Prostate gland (tissue), 2 donors: ENCODE results near the gene INPP5F. TPM values are rescaled to one million over a fixed set of nuclear protein-coding genes. Genes with fewer than 3 reads are reported as not detected.

ENCODE experiments used
- DNase-seq: peaks from one replicate; pipeline ENCODE4 v3.0.0-alpha.2; 2019; ENCODE audit warnings: low spot score
- H3K27ac ChIP-seq, 2 donors: fragments of 200-600 bp; sonication (generic); 2 replicates each; pipeline ENCODE4 v1.5.1; 2017 to 2019
- H3K27me3 ChIP-seq: fragments of 200-600 bp; sonication (generic); replicated peaks from 2 replicates; pipeline ENCODE4 v1.5.1; 2019; ENCODE audit not compliant: insufficient read depth
- H3K36me3 ChIP-seq, 2 donors: fragments of 200-600 bp; sonication (generic); 1 replicate in 1 of 2; 2 replicates in 1 of 2; pipeline versions ENCODE4 v1.5.1 to v1.8.1; 2017 to 2019
- H3K4me1 ChIP-seq: fragments of 200-600 bp; sonication (generic); replicated peaks from 2 replicates; pipeline ENCODE4 v1.5.1; 2019
- H3K4me3 ChIP-seq, 2 donors: fragments of 200-600 bp; sonication (generic); 2 replicates each; pipeline ENCODE4 v1.5.1; 2017 to 2019
- H3K9me3 ChIP-seq: fragments of 200-600 bp; sonication (generic); 2 replicates; pipeline ENCODE4 v1.5.1; 2017
- POLR2A ChIP-seq: fragments of 450-650 bp; IDR thresholded peaks from one replicate; pipeline ENCODE4 v1.6.1; 2016; ENCODE audit warnings: antibody characterized with exemption, mild to moderate bottlenecking
- POLR2AphosphoS5 ChIP-seq: sonication (generic); formaldehyde crosslinking; IDR thresholded peaks from one replicate; pipeline ENCODE4 v1.6.1; 2017; ENCODE audit warnings: antibody characterized with exemption
- WGBS: methylation state at CpG from one replicate; pipeline ENCODE4 v1.1.5; 2018; 5-methylcytosine and 5-hydroxymethylcytosine counted together
- intact Hi-C: fragments of 100-400 bp; cut with DNase I; formaldehyde crosslinking; loops from one replicate; pipeline ENCODE4 v1.14.2; 2022
- total RNA-seq, 2 donors: library from RNA; depleted of rRNA; stranded (reverse); fragments of >200 nt; gene quantifications; one replicate each; pipeline ENCODE4 v1.1.0, GENCODE V29; 2016
- TF ChIP-seq, protein P1 (sequence below), 4 experiments: fragments of 200-600 bp in 2 of 4; fragments of 450-650 bp in 2 of 4; sonication (generic) in 2 of 4; IDR thresholded peaks; 1 replicate in 3 of 4; 2 replicates in 1 of 4; pipeline ENCODE4 v1.5.1; 2016 to 2019; ENCODE audit warnings: antibody characterized with exemption in 4 of 4, mild to moderate bottlenecking in 2 of 4, moderate library complexity in 2 of 4

The INPP5F gene
- total RNA-seq, 2 donors from 2014 or later = 8.6 to 15.9 TPM

GRCh38 chr10:119715628-119716505, 10.0 kb upstream of the INPP5F start:
- WGBS = 60% methylated on average over 8 of the region's 8 CpGs
- no peak for TF ChIP-seq POLR2A
- TF ChIP-seq POLR2AphosphoS5 = no peak
- TF ChIP-seq, protein P1, sequence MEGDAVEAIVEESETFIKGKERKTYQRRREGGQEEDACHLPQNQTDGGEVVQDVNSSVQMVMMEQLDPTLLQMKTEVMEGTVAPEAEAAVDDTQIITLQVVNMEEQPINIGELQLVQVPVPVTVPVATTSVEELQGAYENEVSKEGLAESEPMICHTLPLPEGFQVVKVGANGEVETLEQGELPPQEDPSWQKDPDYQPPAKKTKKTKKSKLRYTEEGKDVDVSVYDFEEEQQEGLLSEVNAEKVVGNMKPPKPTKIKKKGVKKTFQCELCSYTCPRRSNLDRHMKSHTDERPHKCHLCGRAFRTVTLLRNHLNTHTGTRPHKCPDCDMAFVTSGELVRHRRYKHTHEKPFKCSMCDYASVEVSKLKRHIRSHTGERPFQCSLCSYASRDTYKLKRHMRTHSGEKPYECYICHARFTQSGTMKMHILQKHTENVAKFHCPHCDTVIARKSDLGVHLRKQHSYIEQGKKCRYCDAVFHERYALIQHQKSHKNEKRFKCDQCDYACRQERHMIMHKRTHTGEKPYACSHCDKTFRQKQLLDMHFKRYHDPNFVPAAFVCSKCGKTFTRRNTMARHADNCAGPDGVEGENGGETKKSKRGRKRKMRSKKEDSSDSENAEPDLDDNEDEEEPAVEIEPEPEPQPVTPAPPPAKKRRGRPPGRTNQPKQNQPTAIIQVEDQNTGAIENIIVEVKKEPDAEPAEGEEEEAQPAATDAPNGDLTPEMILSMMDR (IDR thresholded peaks at IDR 0.05) = no peak
- H3K4me1 ChIP-seq = no peaks in the 10 kb centered on the region
- intact Hi-C loops = no loop called here
- DNase-seq = no peak
- no peaks in the 10 kb centered on the region for H3K27me3 ChIP-seq
- H3K4me3 ChIP-seq = no peak overlapping the region
- H3K27ac ChIP-seq = no peak overlapping the region
- no peaks in the 10 kb centered on the region for H3K36me3 ChIP-seq
- no peaks in the 10 kb centered on the region for H3K9me3 ChIP-seq

GRCh38 chr10:119723161-119723560, 2.7 kb upstream of the INPP5F start:
- Histone ChIP-seq H3K9me3 (no peaks in the 10 kb centered on the region), H3K4me1 (no peaks in the 10 kb centered on the region), H3K36me3 (no peaks in the 10 kb centered on the region), H3K27ac (no peak overlapping the region), H3K27me3 (no peaks in the 10 kb centered on the region), H3K4me3 (no peak overlapping the region)
- DNase-seq = no peak
- TF ChIP-seq POLR2AphosphoS5 = no peak
- TF ChIP-seq, protein P1 (IDR thresholded peaks at IDR 0.05) = no peak
- no peak for TF ChIP-seq POLR2A
- intact Hi-C loops = no loop called here
- 85% methylated on average over 2 of the region's 2 CpGs for WGBS

- H3K9me3 ChIP-seq = no peaks in the 10 kb centered on the region
- H3K27me3 ChIP-seq = no peaks in the 10 kb centered on the region
- DNase-seq = no peak
- H3K4me1 ChIP-seq = no peaks in the 10 kb centered on the region
- intact Hi-C loops = no loop called here
- TF ChIP-seq POLR2AphosphoS5 (no peak), POLR2A (no peak)
- TF ChIP-seq, protein P1 (IDR thresholded peaks at IDR 0.05) = no peak
- 94% methylated on average over 3 of the region's 3 CpGs for WGBS
- no peak overlapping the region for H3K27ac ChIP-seq
- no peak overlapping the region for H3K4me3 ChIP-seq
- no peaks in the 10 kb centered on the region for H3K36me3 ChIP-seq
These were observed 2.2 kb upstream of the INPP5F start for GRCh38 chr10:119723624-119724023.

- intact Hi-C loops = loop anchor here (5.0 kb wide), 2 partner anchors 38 to 118 kb away; no protein-coding TSS in a partner anchor
- WGBS = 23% methylated on average over 21 of the region's 21 CpGs
- Histone ChIP-seq H3K9me3 (no peaks in the 10 kb centered on the region), H3K4me1 (no peaks in the 10 kb centered on the region), H3K36me3 (no peaks in the 10 kb centered on the region), H3K27ac (peak overlapping the region; percentile 90 to 91), H3K4me3 (peak overlapping the region; percentile 82), H3K27me3 (no peaks in the 10 kb centered on the region)
- no peak for DNase-seq
- no peak for TF ChIP-seq POLR2AphosphoS5
- TF ChIP-seq, protein P1 (IDR thresholded peaks at IDR 0.05) = no peak
- TF ChIP-seq POLR2A = no peak
These were observed 995 bp upstream of the INPP5F start for GRCh38 chr10:119724593-119725516.
